Stimulated activated CD4-positive, alpha-beta T cell treated with anti-CD3 and anti-CD28 coated beads, Interleukin-2, amount 100 ng/mL, for 4 hours (primary cell): ENCODE measurements around the gene RCAN1.
"Not testable (repeated sequence)": the region's sequence is repeated elsewhere in the genome, so short reads cannot be mapped to it uniquely, and the experiment has no call there.

Experiments
- DNase-seq: peaks from one replicate; pipeline ENCODE4 v3.0.0-alpha.2; 2020; ENCODE audit warnings: low read depth

The RCAN1 gene

GRCh38 chr21:34514576-34515115, 100.3 kb downstream of the RCAN1 start:
- no peak for DNase-seq

GRCh38 chr21:34513129-34513675, 101.7 kb downstream of the RCAN1 start:
- no peak for DNase-seq

DNA sequence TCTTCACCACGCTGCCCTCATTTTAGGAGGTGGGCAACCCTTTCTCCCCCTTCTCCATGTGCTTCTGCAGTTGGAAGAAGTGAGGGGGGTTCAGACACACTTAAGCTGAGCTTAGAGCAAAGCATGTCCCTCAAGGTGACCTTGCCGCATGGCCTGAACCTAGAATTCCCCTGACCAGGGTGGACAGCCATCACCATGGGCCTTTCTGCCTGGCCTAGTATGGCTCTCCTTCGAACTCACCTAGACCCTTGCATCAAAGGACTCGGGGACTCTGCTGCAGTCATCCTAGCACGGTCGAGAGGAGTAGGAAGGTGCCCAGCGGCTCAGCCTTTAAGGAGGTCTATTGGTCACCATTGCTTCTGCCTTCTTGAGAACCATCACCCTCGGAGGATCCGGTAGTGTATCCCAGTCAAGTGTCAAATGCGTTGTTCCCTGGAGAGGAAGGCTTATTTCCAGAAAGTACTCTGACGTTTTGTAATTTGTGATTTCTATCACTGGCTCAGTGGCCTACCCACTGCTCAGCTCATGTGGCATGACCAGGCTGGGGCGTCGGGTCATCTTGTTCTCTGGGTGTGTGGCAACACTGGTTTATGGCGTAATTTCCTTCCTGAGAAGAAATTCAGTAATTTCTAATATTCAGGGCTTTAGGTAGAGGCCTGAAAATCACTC, 103.0 kb downstream of the RCAN1 start, which contains the start of gene KCNE1:
Gene KCNE1 (minus strand): TSS at position 424 of the 669 bp plus-strand sequence. CDS start 62,576 bp downstream, outside the sequence.
- DNase-seq: no peak

GRCh38 chr21:34511181-34511580, 103.7 kb downstream of the RCAN1 start:
- no peak for DNase-seq

DNA sequence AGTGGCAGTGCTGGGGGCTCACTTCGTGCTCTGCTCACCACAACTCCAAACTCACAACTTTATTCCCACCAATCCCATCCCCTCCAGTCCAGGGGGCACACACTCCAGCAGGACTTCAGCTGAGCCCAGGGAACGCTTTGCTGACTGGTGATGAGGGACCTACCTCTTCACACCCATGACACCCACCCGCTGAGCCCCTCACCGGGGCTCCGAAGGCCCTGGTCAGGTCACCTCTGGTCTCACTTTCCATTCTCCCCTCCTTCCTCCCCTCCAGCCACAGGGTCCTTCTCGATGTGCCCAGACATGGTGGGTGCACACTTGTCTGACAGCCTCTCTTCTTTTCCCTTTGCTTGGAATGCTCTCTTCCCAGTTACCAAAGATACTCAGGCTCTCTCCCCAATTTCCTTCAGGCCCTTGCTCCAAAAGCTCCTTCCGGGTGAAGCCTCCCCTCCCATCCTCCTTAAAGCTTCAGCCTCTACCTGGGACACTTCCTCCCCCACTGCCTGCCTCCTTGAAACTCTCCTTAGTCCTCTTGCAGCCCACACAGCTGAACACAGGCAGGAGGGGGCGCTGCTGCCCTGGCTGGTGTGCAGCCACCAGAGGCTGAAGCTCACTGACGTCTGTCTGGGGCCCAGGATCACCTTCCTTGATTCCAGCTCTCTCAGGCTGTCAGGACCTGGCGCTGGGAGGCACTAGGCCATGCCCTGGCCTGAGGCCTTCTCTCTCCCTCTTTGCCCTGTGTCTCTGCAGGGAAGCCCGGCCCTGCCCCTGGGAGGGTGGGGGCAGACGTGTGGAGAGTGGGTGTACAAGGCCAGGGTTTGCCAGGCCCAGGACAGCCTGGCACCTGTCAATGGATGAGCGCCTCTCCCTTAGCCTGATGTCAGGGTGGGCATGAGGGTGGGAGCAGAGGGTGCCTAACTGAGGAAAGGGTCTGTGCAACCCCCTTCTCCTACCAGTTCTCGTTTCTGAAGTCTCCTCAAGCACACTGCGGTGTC, 104.5 kb downstream of the RCAN1 start:
- DNase-seq: peak; percentile 16

DNA sequence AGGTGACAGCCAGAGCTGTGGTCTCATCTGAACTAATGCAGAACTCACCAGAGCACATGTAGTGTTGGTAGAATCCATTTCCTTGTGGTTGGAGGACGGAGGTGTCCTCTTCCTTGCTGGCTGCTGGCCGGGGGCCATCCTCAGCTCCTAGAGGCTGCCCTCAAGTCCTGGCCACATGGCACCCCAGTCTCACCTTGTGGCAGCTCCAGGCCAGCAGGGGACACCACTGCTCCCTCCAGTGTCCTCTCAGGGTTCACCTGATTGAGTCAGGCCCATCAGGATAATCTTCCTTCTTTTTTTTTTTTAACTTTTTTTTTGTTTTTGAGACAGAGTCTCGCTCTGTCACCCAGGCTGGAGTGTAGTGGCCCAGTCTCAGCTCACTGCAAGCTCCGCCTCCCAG, 105.8 kb downstream of the RCAN1 start:
- no peak for DNase-seq

- no peak for DNase-seq
Observed at GRCh38 chr21:34504595-34504994, 110.3 kb downstream of the RCAN1 start.

GRCh38 chr21:34502480-34503106, 112.3 kb downstream of the RCAN1 start:
- DNase-seq: no peak

GRCh38 chr21:34501716-34502115, 113.2 kb downstream of the RCAN1 start:
- DNase-seq: no peak

- DNase-seq: no peak
Observed at GRCh38 chr21:34500191-34500590, 114.7 kb downstream of the RCAN1 start.

GRCh38 chr21:34499116-34499515, 115.8 kb downstream of the RCAN1 start:
- no peak for DNase-seq

- DNase-seq: no peak
Observed at GRCh38 chr21:34498623-34499022, 116.3 kb downstream of the RCAN1 start.

DNA sequence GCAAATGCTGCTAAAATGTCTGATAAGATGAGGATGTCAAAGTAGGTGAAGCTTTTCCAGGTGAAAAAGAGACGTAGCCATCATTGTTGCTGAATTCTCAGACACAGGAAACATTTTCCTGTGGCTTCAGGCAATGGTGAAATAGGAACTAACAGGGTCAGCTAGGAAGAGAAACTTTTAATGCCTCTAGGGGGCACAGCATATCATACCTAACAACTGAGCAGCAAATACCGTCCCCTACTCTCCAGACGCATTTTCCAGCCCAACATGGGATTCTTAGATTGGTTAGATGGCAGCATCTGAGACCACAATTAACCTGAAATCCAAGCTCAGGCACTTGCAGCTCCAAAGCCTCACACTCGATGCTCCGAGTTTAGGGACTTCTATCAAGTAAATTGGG, 131.1 kb downstream of the RCAN1 start:
- not testable (repeated sequence) for DNase-seq

DNA sequence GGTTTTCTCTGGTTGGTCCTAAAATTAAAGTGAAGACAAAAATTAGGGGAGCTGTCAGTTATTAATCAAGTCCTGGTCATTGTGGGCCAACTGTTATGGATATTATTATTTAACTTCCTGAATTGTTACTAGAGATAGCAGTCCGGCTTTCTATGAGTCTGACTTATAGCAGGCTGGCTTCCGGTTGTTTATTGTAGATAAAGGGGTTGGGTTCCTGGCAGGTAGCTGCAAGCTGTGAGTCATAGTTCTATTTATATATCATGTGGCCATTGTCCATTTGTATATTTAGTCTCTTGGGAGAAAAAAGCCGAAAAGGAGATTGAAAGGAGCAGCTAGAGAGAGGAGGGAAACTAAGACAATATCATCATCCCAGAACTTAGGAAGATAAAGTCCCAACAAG, 131.5 kb downstream of the RCAN1 start:
- not testable (repeated sequence) for DNase-seq

GRCh38 chr21:34467333-34467732, 147.6 kb downstream of the RCAN1 start:
- DNase-seq: not testable (repeated sequence)
